HCT116 (cell line): ENCODE data around the gene MSI2. TPM values are rescaled to one million over a fixed set of nuclear protein-coding genes. Genes with fewer than 3 reads are reported as not detected.

Source experiments
- ATAC-seq: fragments of 200-7000 bp; cut with Tn5 transposase; 2 replicates; pipeline ENCODE4 v1.9.1; 2020; ENCODE audit warnings: mild to moderate bottlenecking, moderate library complexity
- BruUV-seq: library from RNA; stranded (reverse); fragments of 400-500 nt; replicated peaks from 2 replicates; lab custom pipeline; 2021; lab: Mats Ljungman, UMichigan
- CTCF ChIA-PET: fragments of 300-600 bp; sonication (Branson Sonifier 250); formaldehyde crosslinking; loops from one replicate; lab custom pipeline; 2021; ENCODE audit warnings: antibody characterized with exemption; lab: Charles Lee
- POLR2A ChIA-PET: fragments of 300-600, 350-600 bp; sonication (Branson Sonifier 250); formaldehyde crosslinking; loops from one replicate; lab custom pipeline; 2021; ENCODE audit warnings: antibody characterized with exemption; lab: Charles Lee
- RAD21 ChIA-PET, 2 experiments: fragments of 300-600 bp; sonication (Branson Sonifier 250); formaldehyde crosslinking; loops; one replicate each; lab custom pipeline; 2023; ENCODE audit warnings: low total read pairs in 2 of 2; ENCODE audit not compliant: uncharacterized antibody in 2 of 2, unreplicated experiment in 2 of 2, low non-redundant PET in 1 of 2; lab: Charles Lee
- DNase-seq: peaks from one replicate; pipeline ENCODE4 v3.0.0-alpha.2; 2010; ENCODE audit warnings: low read depth, low spot score
- H2AFZ ChIP-seq: fragments of 200-600 bp; shearing (Covaris generic), sonication (generic); 2 replicates; pipeline ENCODE4 v1.6.1; 2017; ENCODE audit warnings: low read depth, mixed run types, mixed read lengths, antibody characterized with exemption, low read length; ENCODE audit not compliant: poor library complexity, severe bottlenecking
- H3K27ac ChIP-seq: 2 replicates; pipeline ENCODE4 v1.5.1; 2012; ENCODE audit warnings: low read depth, low read length
- H3K27me3 ChIP-seq: fragments of 200-600 bp; sonication (generic); 2 replicates; pipeline ENCODE4 v1.6.1; 2016; ENCODE audit warnings: mixed run types, low read length, mixed read lengths; ENCODE audit not compliant: insufficient read depth
- H3K36me3 ChIP-seq, 2 experiments: fragments of 200-500 bp in 1 of 2; fragments of 200-600 bp in 1 of 2; sonication (Bioruptor generic) in 1 of 2; sonication (generic) in 1 of 2; 2 replicates each; pipeline versions ENCODE4 v1.5.1 to v1.6.1; 2014 to 2016; ENCODE audit warnings: low read length in 2 of 2, inconsistent platforms in 1 of 2, mixed read lengths in 1 of 2, mixed run types in 1 of 2; ENCODE audit not compliant: insufficient read depth in 2 of 2, control insufficient read depth in 1 of 2
- H3K4me1 ChIP-seq, 2 experiments: fragments of 200-600 bp in 1 of 2; sonication (generic) in 1 of 2; 2 replicates each; pipeline versions ENCODE4 v1.5.1 to v1.6.1; 2012 to 2017; ENCODE audit warnings: low read length in 2 of 2, inconsistent platforms in 1 of 2, mild to moderate bottlenecking in 1 of 2, mixed read lengths in 1 of 2, mixed run types in 1 of 2, moderate library complexity in 1 of 2; ENCODE audit not compliant: insufficient read depth in 2 of 2, control insufficient read depth in 1 of 2
- H3K4me2 ChIP-seq: fragments of 200-600 bp; sonication (generic); 2 replicates; pipeline ENCODE4 v1.6.1; 2017; ENCODE audit warnings: mixed run types, low read length, mixed read lengths
- H3K4me3 ChIP-seq, 2 experiments: fragments of 200-600 bp in 1 of 2; sonication (generic) in 1 of 2; replicated peaks in 1 of 2; 2 replicates each; pipeline ENCODE4 v1.5.1; 2011 to 2016; ENCODE audit warnings: low read length in 2 of 2, control low read depth in 1 of 2, low read depth in 1 of 2, mild to moderate bottlenecking in 1 of 2, mixed read lengths in 1 of 2, mixed run types in 1 of 2
- H3K79me2 ChIP-seq: fragments of 200-600 bp; sonication (generic); 2 replicates; pipeline ENCODE4 v1.6.1; 2017; ENCODE audit warnings: mild to moderate bottlenecking, mixed run types, low read length, moderate library complexity, mixed read lengths; ENCODE audit not compliant: insufficient read depth
- H3K9ac ChIP-seq: fragments of 200-600 bp; sonication (generic); 2 replicates; pipeline ENCODE4 v1.6.1; 2016; ENCODE audit warnings: low read length, mixed read lengths
- H3K9me2 ChIP-seq: fragments of 200-600 bp; sonication (generic), shearing (Covaris generic); 2 replicates; pipeline ENCODE4 v1.6.1; 2017; ENCODE audit warnings: mixed run types, mild to moderate bottlenecking, moderate library complexity; ENCODE audit not compliant: insufficient read depth
- H3K9me3 ChIP-seq, 2 experiments: fragments of 200-500 bp in 1 of 2; fragments of 200-600 bp in 1 of 2; sonication (Bioruptor generic) in 1 of 2; sonication (generic) in 1 of 2; 2 replicates each; pipeline ENCODE4 v1.6.1; 2014 to 2017; ENCODE audit warnings: low read length in 2 of 2, mixed read lengths in 2 of 2, inconsistent platforms in 1 of 2, low read depth in 1 of 2, mild to moderate bottlenecking in 1 of 2, mixed run types in 1 of 2, moderate library complexity in 1 of 2; ENCODE audit not compliant: control insufficient read depth in 1 of 2, insufficient read depth in 1 of 2
- H4K20me1 ChIP-seq: fragments of 200-600 bp; sonication (generic), shearing (Covaris generic); 2 replicates; pipeline ENCODE4 v1.6.1; 2017; ENCODE audit warnings: mixed run types, mild to moderate bottlenecking, moderate library complexity; ENCODE audit not compliant: insufficient read depth
- CBX3 ChIP-seq: IDR thresholded peaks from 2 replicates; pipeline ENCODE4 v1.6.1; 2012; ENCODE audit warnings: low read depth
- EGR1 ChIP-seq: IDR thresholded peaks from 2 replicates; pipeline ENCODE4 v1.6.1; 2012; ENCODE audit warnings: low read depth
- ELF1 ChIP-seq: IDR thresholded peaks from 2 replicates; pipeline ENCODE4 v1.6.1; 2012; ENCODE audit warnings: low read depth, borderline replicate concordance
- FOSL1 ChIP-seq: IDR thresholded peaks from 2 replicates; pipeline ENCODE4 v1.6.1; 2012; ENCODE audit warnings: low read depth
- JUND ChIP-seq: IDR thresholded peaks from 2 replicates; pipeline ENCODE4 v1.6.1; 2012
- POLR2AphosphoS5 ChIP-seq: IDR thresholded peaks from 2 replicates; pipeline ENCODE4 v1.6.1; 2011; ENCODE audit warnings: mild to moderate bottlenecking, low read depth, low read length, moderate library complexity
- RAD21 ChIP-seq: IDR thresholded peaks from 2 replicates; pipeline ENCODE4 v1.6.1; 2012; ENCODE audit warnings: low read depth, mild to moderate bottlenecking
- SP1 ChIP-seq: IDR thresholded peaks from 2 replicates; pipeline ENCODE4 v1.6.1; 2012; ENCODE audit warnings: low read depth
- intact Hi-C: fragments of 100-400 bp; cut with micrococcal nuclease; formaldehyde crosslinking; loops from 2 replicates; pipeline ENCODE4 v1.10.0; 2022
- total RNA-seq: library from RNA; stranded (reverse); gene quantifications from one replicate; pipeline ENCODE4 v1.2.1, GENCODE V29; 2021; ENCODE audit not compliant: unreplicated experiment
- TF ChIP-seq, protein P1 (sequence below), 3 experiments: fragments of 200-600 bp in 1 of 3; sonication (generic) in 1 of 3; IDR thresholded peaks in 2 of 3; conservative IDR thresholded peaks in 1 of 3; 2 replicates each; pipeline ENCODE4 v1.5.1; 2012 to 2017; ENCODE audit warnings: low read depth in 2 of 3, low read length in 2 of 3, antibody characterized with exemption in 1 of 3, borderline replicate concordance in 1 of 3, control low read depth in 1 of 3, mild to moderate bottlenecking in 1 of 3, mixed read lengths in 1 of 3, mixed run types in 1 of 3, moderate library complexity in 1 of 3; ENCODE audit not compliant: insufficient read depth in 1 of 3

MSI2 gene
- total RNA-seq, 1 experiment from 2014 or later = 137 TPM

DNA sequence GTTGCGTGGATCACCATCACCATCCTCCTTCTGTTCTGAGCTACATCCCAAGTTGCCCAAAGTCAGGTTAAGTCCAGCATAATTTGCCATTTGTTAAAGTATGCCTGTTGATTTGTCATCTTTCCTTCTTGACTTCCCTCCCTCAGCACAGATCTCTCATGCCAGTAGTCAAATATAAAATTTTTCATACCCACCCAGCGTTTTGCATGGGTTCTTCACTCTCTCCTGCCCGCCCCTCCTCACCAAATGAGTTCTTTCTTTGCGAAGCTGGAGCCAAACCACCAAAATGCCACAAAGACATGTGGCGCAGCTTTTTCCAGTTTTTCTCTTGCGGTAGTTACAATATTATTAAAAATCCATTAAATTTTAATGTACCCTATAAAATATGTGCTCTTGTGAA lies 167.2 kb downstream of the MSI2 start:
- Histone ChIP-seq H3K4me2 (peak overlapping the region; percentile 79), H3K27me3 (no peaks in the 10 kb centered on the region), H2AFZ (no peak overlapping the region), H3K4me1 (peaks cover 71 to 73% of the 10 kb centered on the region in 2 experiments), H3K9ac (peak overlapping the region; percentile 15; the same call in 1 of the 2 replicates), H3K79me2 (peaks cover 9% of the 10 kb centered on the region; the same call in 1 of the 2 replicates), H4K20me1 (no peaks in the 10 kb centered on the region), H3K4me3 (no peak overlapping the region; a peak in 1 of 4 replicates), H3K27ac (peak overlapping the region; percentile 78), H3K36me3 (no peaks in the 10 kb centered on the region), H3K9me3 (no peaks in the 10 kb centered on the region), H3K9me2 (no peaks in the 10 kb centered on the region)
- intact Hi-C loops = loop anchor here (5.0 kb wide), 1 partner anchor 171 kb away; no protein-coding TSS in a partner anchor
- ChIA-PET CTCF (interaction anchor here (1.1 to 1.7 kb wide), 4 partner anchors 12 to 180 kb away, joined by 3 to 6 read pairs (median 4); no protein-coding TSS in a partner anchor), POLR2A (no interaction called here), RAD21 (interaction anchor here (1.2 to 1.4 kb wide), 2 partner anchors 17 kb away, joined by 3 read pairs; no protein-coding TSS in a partner anchor)
- DNase-seq (no peak), ATAC-seq (no peak)
- 0 out of 2 replicates have a peak, but pooled peaks have one; percentile 7 for TF ChIP-seq JUND
- TF ChIP-seq POLR2AphosphoS5 = no peak
- no TSS peak for BruUV-seq

DNA sequence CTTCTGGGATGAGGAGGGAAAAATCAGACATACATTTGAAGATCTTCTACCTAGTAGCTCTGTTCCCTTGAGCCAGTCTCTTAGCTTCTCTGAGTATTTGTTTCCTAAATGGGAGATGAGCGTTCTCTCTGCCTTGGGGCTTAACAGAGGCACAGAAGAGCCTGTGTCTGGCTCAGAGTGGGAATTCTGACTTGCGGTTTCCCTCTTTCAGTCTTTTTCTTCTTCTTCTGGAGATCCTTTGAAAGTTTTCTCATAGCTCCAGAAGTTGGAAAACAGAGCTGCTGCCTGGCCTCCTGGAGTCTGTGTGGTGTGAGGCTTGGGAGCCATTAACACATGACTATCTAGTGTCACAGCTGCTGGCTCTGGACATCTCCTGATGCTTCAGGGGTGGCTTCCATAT lies 167.9 kb downstream of the MSI2 start:
- Histone ChIP-seq H4K20me1 (no peaks in the 10 kb centered on the region), H3K27me3 (no peaks in the 10 kb centered on the region), H3K4me1 (peaks cover 71 to 75% of the 10 kb centered on the region in 2 experiments), H3K79me2 (peaks cover 13% of the 10 kb centered on the region; the same call in 1 of the 2 replicates), H2AFZ (no peak overlapping the region), H3K4me3 (peak overlapping the region in 1 of 2 experiments; percentile 42; a peak in 1 of 4 replicates), H3K9me3 (no peaks in the 10 kb centered on the region), H3K9ac (peak overlapping the region; percentile 19; the same call in 1 of the 2 replicates), H3K4me2 (peak overlapping the region; percentile 79), H3K36me3 (no peaks in the 10 kb centered on the region), H3K27ac (peak overlapping the region; percentile 78), H3K9me2 (no peaks in the 10 kb centered on the region)
- TF ChIP-seq FOSL1 (no peak), POLR2AphosphoS5 (no peak), SP1 (no peak), CBX3 (no peak), ELF1 (no peak), RAD21 (no peak), EGR1 (no peak)
- TF ChIP-seq, protein P1, sequence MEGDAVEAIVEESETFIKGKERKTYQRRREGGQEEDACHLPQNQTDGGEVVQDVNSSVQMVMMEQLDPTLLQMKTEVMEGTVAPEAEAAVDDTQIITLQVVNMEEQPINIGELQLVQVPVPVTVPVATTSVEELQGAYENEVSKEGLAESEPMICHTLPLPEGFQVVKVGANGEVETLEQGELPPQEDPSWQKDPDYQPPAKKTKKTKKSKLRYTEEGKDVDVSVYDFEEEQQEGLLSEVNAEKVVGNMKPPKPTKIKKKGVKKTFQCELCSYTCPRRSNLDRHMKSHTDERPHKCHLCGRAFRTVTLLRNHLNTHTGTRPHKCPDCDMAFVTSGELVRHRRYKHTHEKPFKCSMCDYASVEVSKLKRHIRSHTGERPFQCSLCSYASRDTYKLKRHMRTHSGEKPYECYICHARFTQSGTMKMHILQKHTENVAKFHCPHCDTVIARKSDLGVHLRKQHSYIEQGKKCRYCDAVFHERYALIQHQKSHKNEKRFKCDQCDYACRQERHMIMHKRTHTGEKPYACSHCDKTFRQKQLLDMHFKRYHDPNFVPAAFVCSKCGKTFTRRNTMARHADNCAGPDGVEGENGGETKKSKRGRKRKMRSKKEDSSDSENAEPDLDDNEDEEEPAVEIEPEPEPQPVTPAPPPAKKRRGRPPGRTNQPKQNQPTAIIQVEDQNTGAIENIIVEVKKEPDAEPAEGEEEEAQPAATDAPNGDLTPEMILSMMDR (IDR thresholded peaks at IDR 0.05 in 2 of 3, conservative IDR thresholded peaks at IDR 0.05 in 1 of 3; ENCODE audit: borderline replicate concordance in 1 of 3, insufficient read depth in 1 of 3, low read depth in 2 of 3, low read length in 2 of 3) = no peak
- no TSS peak for BruUV-seq
- ChIA-PET RAD21 (interaction anchor here (1.2 to 1.4 kb wide), 2 partner anchors 16 kb away, joined by 3 read pairs; no protein-coding TSS in a partner anchor), POLR2A (interaction anchor here (1.2 kb wide), 1 partner anchor 9 kb away, joined by 5 read pairs; no protein-coding TSS in a partner anchor), CTCF (interaction anchor here (1.1 to 1.7 kb wide), 5 partner anchors 12 to 181 kb away, joined by 3 to 6 read pairs (median 4); no protein-coding TSS in a partner anchor)
- intact Hi-C loops = loop anchor here (5.0 kb wide), 1 partner anchor 172 kb away; no protein-coding TSS in a partner anchor
- no peak for ATAC-seq
- DNase-seq = no peak
